Measurements from ENCODE around the gene DAZL. TPM values are rescaled to one million over a fixed set of nuclear protein-coding genes. Genes with fewer than 3 reads are reported as not detected.

DAZL gene
- total and polyA plus RNA-seq, 2 donors = 0.16 to 0.19 TPM

GRCh38 chr3:16600780-16601536, 4.3 kb downstream of the DAZL start:
- Histone ChIP-seq H3K4me1 (ENCODE audit: control insufficient read depth in 2 of 2, insufficient read depth in 2 of 2, low read length in 2 of 2) (no peaks in the 10 kb centered on the region), H3K27ac (ENCODE audit: low read depth in 1 of 2, low read length in 1 of 2) (no peak overlapping the region), H3K9me3 (ENCODE audit: control insufficient read depth in 2 of 2, insufficient read depth in 1 of 2, low read length in 1 of 2) (peaks cover 0 to 5% of the 10 kb centered on the region in 2 donors), H3K27me3 (ENCODE audit: control insufficient read depth in 2 of 2, insufficient read depth in 1 of 2, low read length in 1 of 2) (no peaks in the 10 kb centered on the region), H3K4me3 (ENCODE audit: low read length in 2 of 2) (no peak overlapping the region), H3K36me3 (ENCODE audit: control insufficient read depth in 2 of 2, insufficient read depth in 2 of 2, low read length in 1 of 2) (no peaks in the 10 kb centered on the region)
- WGBS = 24% methylated on average over 7 of the region's 7 CpGs
- peak; percentile 24 to 90 (median 72) for DNase-seq (ENCODE audit: low read depth in 6 of 9, low spot score in 9 of 9)

DNA sequence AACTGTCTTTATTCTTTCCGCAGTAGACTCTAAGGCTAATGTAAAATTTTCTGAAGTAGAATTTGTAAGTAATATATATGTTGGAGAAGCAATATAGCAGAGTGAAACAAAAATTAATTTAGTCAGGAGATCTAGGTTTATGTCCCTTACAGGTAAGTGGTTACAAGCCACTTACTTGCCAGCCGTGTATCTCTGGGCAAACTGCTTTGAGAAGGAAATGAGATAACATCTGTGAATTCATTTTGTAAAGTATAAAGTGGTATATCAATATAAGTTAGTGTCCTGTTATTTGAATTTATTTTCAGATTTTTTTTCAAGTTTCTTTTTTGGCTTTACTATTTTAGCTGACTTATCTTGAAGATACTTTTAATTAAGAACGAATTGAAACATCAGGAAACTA, 5.5 kb downstream of the DAZL start:
- DNase-seq (ENCODE audit: low read depth in 6 of 9, low spot score in 9 of 9) = peak in 2 of 9 donors; percentile 4 to 33
- WGBS = 60% methylated on average over 3 of the region's 3 CpGs
- no peaks in the 10 kb centered on the region for H3K4me1 ChIP-seq (ENCODE audit: control insufficient read depth in 2 of 2, insufficient read depth in 2 of 2, low read length in 2 of 2)
- no peaks in the 10 kb centered on the region for H3K27me3 ChIP-seq (ENCODE audit: control insufficient read depth in 2 of 2, insufficient read depth in 1 of 2, low read length in 1 of 2)
- no peak overlapping the region for H3K4me3 ChIP-seq (ENCODE audit: low read length in 2 of 2)
- H3K9me3 ChIP-seq (ENCODE audit: control insufficient read depth in 2 of 2, insufficient read depth in 1 of 2, low read length in 1 of 2) = no peaks in the 10 kb centered on the region
- no peak overlapping the region for H3K27ac ChIP-seq (ENCODE audit: low read depth in 1 of 2, low read length in 1 of 2)
- H3K36me3 ChIP-seq (ENCODE audit: control insufficient read depth in 2 of 2, insufficient read depth in 2 of 2, low read length in 1 of 2) = no peaks in the 10 kb centered on the region

- no peak overlapping the region for H3K4me3 ChIP-seq (ENCODE audit: low read length in 2 of 2)
- peak in 1 of 9 donors; percentile 13 for DNase-seq (ENCODE audit: low read depth in 6 of 9, low spot score in 9 of 9)
- H3K4me1 ChIP-seq (ENCODE audit: control insufficient read depth in 2 of 2, insufficient read depth in 2 of 2, low read length in 2 of 2) = no peaks in the 10 kb centered on the region
- no peaks in the 10 kb centered on the region for H3K27me3 ChIP-seq (ENCODE audit: control insufficient read depth in 2 of 2, insufficient read depth in 1 of 2, low read length in 1 of 2)
- WGBS = 85% methylated on average over 5 of the region's 5 CpGs
- H3K9me3 ChIP-seq (ENCODE audit: control insufficient read depth in 2 of 2, insufficient read depth in 1 of 2, low read length in 1 of 2) = no peaks in the 10 kb centered on the region
- no peaks in the 10 kb centered on the region for H3K36me3 ChIP-seq (ENCODE audit: control insufficient read depth in 2 of 2, insufficient read depth in 2 of 2, low read length in 1 of 2)
- H3K27ac ChIP-seq (ENCODE audit: low read depth in 1 of 2, low read length in 1 of 2) = no peak overlapping the region
Measured at GRCh38 chr3:16596352-16597032, 8.7 kb downstream of the DAZL start.

DNA sequence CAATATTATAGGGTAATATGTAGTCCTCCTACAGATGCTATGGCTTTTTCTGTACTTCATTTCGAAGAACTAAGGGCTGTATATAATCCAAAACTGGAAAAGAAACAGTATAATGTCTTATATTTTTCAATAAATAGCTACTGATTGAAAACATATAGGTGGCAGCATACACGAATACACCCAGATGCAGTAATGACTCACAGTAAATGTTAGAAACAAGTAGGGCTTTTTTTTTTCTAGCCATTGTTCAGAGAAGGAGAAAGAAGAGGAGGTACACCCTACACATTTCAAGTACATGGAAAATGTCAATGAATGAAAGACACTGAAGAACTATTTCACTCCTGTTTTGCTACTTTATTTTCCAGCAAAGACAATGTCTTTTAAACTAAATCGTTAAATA, 9.4 kb downstream of the DAZL start:
- no peaks in the 10 kb centered on the region for H3K4me1 ChIP-seq (ENCODE audit: control insufficient read depth in 2 of 2, insufficient read depth in 2 of 2, low read length in 2 of 2)
- no peak overlapping the region for H3K27ac ChIP-seq (ENCODE audit: low read depth in 1 of 2, low read length in 1 of 2)
- H3K9me3 ChIP-seq (ENCODE audit: control insufficient read depth in 2 of 2, insufficient read depth in 1 of 2, low read length in 1 of 2) = no peaks in the 10 kb centered on the region
- H3K27me3 ChIP-seq (ENCODE audit: control insufficient read depth in 2 of 2, insufficient read depth in 1 of 2, low read length in 1 of 2) = no peaks in the 10 kb centered on the region
- H3K4me3 ChIP-seq (ENCODE audit: low read length in 2 of 2) = no peak overlapping the region
- DNase-seq (ENCODE audit: low read depth in 6 of 9, low spot score in 9 of 9) = no peak
- 93% methylated on average over 3 of the region's 3 CpGs for WGBS
- no peaks in the 10 kb centered on the region for H3K36me3 ChIP-seq (ENCODE audit: control insufficient read depth in 2 of 2, insufficient read depth in 2 of 2, low read length in 1 of 2)

- Histone ChIP-seq H3K27ac (ENCODE audit: low read depth in 1 of 2, low read length in 1 of 2) (no peak overlapping the region), H3K27me3 (ENCODE audit: control insufficient read depth in 2 of 2, insufficient read depth in 1 of 2, low read length in 1 of 2) (no peaks in the 10 kb centered on the region)
- 96% methylated on average over 6 of the region's 6 CpGs for WGBS
Measured at GRCh38 chr3:16589867-16590624, 15.2 kb downstream of the DAZL start.

GRCh38 chr3:16589120-16589519, 16.1 kb downstream of the DAZL start:
- H3K4me3 ChIP-seq (ENCODE audit: low read length in 2 of 2) = no peak overlapping the region
- no peaks in the 10 kb centered on the region for H3K9me3 ChIP-seq (ENCODE audit: control insufficient read depth in 2 of 2, insufficient read depth in 1 of 2, low read length in 1 of 2)
- WGBS = 99% methylated on average over 1 of the region's 1 CpG
- no peak for DNase-seq (ENCODE audit: low read depth in 6 of 9, low spot score in 9 of 9)
- H3K4me1 ChIP-seq (ENCODE audit: control insufficient read depth in 2 of 2, insufficient read depth in 2 of 2, low read length in 2 of 2) = no peaks in the 10 kb centered on the region
- H3K27me3 ChIP-seq (ENCODE audit: control insufficient read depth in 2 of 2, insufficient read depth in 1 of 2, low read length in 1 of 2) = no peaks in the 10 kb centered on the region
- no peaks in the 10 kb centered on the region for H3K36me3 ChIP-seq (ENCODE audit: control insufficient read depth in 2 of 2, insufficient read depth in 2 of 2, low read length in 1 of 2)
- no peak overlapping the region for H3K27ac ChIP-seq (ENCODE audit: low read depth in 1 of 2, low read length in 1 of 2)

More at GRCh38 chr3:16589867-16590624, 15.2 kb downstream of the DAZL start:
- H3K9me3 ChIP-seq (ENCODE audit: control insufficient read depth in 2 of 2, insufficient read depth in 1 of 2, low read length in 1 of 2) = no peaks in the 10 kb centered on the region
- H3K36me3 ChIP-seq (ENCODE audit: control insufficient read depth in 2 of 2, insufficient read depth in 2 of 2, low read length in 1 of 2) = no peaks in the 10 kb centered on the region
- no peak overlapping the region for H3K4me3 ChIP-seq (ENCODE audit: low read length in 2 of 2)
- no peaks in the 10 kb centered on the region for H3K4me1 ChIP-seq (ENCODE audit: control insufficient read depth in 2 of 2, insufficient read depth in 2 of 2, low read length in 2 of 2)
- no peak for DNase-seq (ENCODE audit: low read depth in 6 of 9, low spot score in 9 of 9)

DNA sequence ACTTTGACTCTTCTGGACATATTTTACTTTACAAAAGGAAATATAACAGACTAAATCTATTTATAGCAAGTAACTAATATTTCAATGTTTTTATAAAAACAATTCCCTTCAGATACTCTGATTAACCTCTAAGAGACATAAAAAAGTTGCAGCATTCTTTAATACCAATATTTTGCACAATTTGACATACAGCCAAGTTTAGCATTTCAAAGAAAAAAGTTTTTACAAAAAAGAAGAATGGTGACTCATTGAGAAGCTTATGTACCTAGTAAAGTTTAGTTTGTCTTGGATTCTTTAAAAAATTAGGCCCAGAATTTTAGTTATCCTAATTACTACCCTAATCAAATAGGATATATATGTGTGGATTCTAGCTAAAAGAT, 17.6 kb downstream of the DAZL start:
- Histone ChIP-seq H3K27me3 (ENCODE audit: control insufficient read depth in 2 of 2, insufficient read depth in 1 of 2, low read length in 1 of 2) (no peaks in the 10 kb centered on the region), H3K4me3 (ENCODE audit: low read length in 2 of 2) (no peak overlapping the region), H3K9me3 (ENCODE audit: control insufficient read depth in 2 of 2, insufficient read depth in 1 of 2, low read length in 1 of 2) (no peaks in the 10 kb centered on the region), H3K27ac (ENCODE audit: low read depth in 1 of 2, low read length in 1 of 2) (no peak overlapping the region), H3K4me1 (ENCODE audit: control insufficient read depth in 2 of 2, insufficient read depth in 2 of 2, low read length in 2 of 2) (no peaks in the 10 kb centered on the region), H3K36me3 (ENCODE audit: control insufficient read depth in 2 of 2, insufficient read depth in 2 of 2, low read length in 1 of 2) (no peaks in the 10 kb centered on the region)
- DNase-seq (ENCODE audit: low read depth in 6 of 9, low spot score in 9 of 9) = no peak

DNA sequence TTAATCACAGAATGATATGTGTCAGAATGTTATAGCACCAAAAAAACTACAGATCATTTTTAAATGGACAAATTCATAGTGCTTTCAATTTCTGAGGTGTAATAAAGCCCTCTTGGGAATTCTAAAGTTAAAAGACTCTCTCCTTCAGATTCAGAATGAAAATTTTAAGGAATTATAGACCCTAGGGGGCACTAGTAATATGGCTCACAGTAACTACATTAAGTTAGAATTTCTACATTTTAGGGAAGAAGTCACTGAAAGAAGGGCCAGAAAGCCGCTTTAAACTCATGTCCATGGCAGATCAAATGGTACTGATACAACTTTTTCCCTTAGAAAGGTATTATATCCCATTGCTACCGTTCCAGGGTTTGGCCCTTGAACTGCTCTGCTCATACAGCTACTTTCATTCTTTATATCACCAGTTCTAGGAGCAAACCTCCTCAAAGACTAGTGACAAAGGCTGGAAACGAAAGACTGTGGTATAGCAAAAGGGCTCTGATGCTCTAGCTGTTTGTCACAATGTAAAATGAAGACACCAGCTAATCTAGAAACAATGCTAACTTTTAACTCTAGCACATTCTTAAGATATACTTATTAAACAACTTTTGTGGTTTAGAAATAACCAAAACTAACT, 18.1 kb downstream of the DAZL start:
- Histone ChIP-seq H3K4me3 (ENCODE audit: low read length in 2 of 2) (no peak overlapping the region), H3K27ac (ENCODE audit: low read depth in 1 of 2, low read length in 1 of 2) (no peak overlapping the region), H3K27me3 (ENCODE audit: control insufficient read depth in 2 of 2, insufficient read depth in 1 of 2, low read length in 1 of 2) (no peaks in the 10 kb centered on the region), H3K4me1 (ENCODE audit: control insufficient read depth in 2 of 2, insufficient read depth in 2 of 2, low read length in 2 of 2) (no peaks in the 10 kb centered on the region), H3K9me3 (ENCODE audit: control insufficient read depth in 2 of 2, insufficient read depth in 1 of 2, low read length in 1 of 2) (no peaks in the 10 kb centered on the region), H3K36me3 (ENCODE audit: control insufficient read depth in 2 of 2, insufficient read depth in 2 of 2, low read length in 1 of 2) (no peaks in the 10 kb centered on the region)
- DNase-seq (ENCODE audit: low read depth in 6 of 9, low spot score in 9 of 9) = no peak
- WGBS = 94% methylated on average over 3 of the region's 3 CpGs

DNA sequence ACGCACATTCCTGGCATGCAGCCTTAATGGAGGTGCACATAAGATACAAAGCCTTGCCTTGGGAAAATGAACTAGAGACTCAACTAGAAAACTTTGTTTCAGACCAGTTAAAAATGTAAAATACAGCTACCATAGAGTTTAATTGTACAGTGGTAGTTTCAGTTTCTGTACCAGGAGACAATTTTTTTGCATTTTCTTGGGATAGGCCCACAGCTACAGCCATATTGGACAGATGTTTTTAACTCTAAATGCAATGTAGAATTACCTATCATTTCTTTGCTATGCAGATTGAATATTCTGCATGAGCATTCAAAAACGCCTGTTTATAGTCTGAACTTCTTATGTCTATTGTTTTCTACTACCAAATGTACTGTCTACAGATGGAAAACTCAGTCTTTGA, 20.3 kb downstream of the DAZL start:
- DNase-seq (ENCODE audit: low read depth in 6 of 9, low spot score in 9 of 9) = no peak

More for the DNA sequence above, 20.3 kb downstream of the DAZL start:
- H3K36me3 ChIP-seq (ENCODE audit: control insufficient read depth in 2 of 2, insufficient read depth in 2 of 2, low read length in 1 of 2) = no peaks in the 10 kb centered on the region
- no peaks in the 10 kb centered on the region for H3K4me1 ChIP-seq (ENCODE audit: control insufficient read depth in 2 of 2, insufficient read depth in 2 of 2, low read length in 2 of 2)
- 98% methylated on average over 2 of the region's 2 CpGs for WGBS
- no peaks in the 10 kb centered on the region for H3K9me3 ChIP-seq (ENCODE audit: control insufficient read depth in 2 of 2, insufficient read depth in 1 of 2, low read length in 1 of 2)
- no peak overlapping the region for H3K27ac ChIP-seq (ENCODE audit: low read depth in 1 of 2, low read length in 1 of 2)
- H3K4me3 ChIP-seq (ENCODE audit: low read length in 2 of 2) = no peak overlapping the region
- H3K27me3 ChIP-seq (ENCODE audit: control insufficient read depth in 2 of 2, insufficient read depth in 1 of 2, low read length in 1 of 2) = no peaks in the 10 kb centered on the region

Measured in thymus (tissue), 11 donors.